ENCODE measurements around the gene GPR68.
"Not testable (repeated sequence)": the region's sequence is repeated elsewhere in the genome, so short reads cannot be mapped to it uniquely, and the experiment has no call there.

GPR68 gene

DNA sequence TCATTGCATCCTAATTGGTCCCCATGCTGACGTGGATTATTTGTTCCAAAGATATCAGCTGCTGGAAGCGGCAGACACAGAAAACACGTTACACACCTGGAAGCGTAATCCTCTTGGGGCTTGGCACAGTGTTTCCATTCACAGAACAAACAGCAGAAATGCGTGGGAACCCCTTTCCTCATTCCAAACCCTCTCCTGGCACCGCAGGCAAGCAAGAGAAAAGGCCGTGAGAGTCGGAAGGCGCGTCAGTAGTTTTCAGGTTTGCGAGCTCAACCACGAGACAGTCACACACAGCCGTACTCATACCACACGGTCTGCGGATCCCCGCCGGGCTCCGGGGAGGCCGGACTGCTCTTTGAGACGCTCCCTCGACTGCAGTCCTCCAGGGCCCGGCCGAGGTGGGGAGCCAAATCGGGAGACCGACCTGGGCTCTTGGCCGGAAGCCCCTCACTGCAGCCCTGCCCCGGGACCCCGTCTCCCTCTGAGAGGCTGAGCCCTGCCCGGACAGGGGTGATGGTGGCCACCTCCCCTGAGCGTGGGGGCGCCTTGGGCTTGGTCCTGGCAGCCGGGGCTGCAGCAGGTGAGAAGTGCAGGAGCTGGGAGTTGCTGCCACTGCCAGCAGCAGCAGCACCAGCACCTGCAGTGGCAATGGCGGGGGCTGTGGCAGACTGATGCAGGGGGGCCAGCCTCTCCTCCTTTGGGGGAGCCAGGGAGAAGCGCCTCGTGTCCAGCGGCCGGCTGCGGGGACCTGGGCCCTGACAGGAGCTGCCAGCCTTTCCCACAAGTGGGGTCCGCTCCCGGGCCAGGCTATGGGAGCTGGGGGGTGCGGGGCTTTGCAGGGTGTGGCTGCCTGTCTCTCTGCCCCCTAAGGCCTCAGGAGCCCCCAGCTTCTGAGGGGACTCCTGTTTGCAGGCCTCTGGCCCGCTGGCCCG is 28.1 kb upstream of the GPR68 start:
- no peak for DNase-seq (ENCODE audit: low read depth)

DNA sequence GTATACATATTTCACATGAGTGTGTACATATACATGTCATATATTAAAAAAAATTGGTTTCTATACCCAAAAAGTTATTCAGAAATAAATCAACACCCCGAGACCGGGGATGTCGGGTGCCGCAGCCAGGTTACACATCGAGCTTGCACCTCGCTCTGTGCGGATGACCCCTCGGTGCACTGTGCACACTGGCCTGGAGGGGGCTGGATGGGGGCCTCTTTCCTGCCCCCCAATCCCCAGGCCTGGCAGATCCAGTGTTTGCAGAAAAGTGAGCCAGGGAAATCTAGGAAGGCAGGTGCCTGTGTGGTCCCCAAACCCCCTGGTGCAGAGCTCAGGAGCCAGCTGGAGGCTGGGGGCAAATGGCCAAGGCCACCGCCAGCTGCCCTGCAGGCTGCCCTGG is 27.1 kb upstream of the GPR68 start:
- DNase-seq (ENCODE audit: low read depth): no peak

DNA sequence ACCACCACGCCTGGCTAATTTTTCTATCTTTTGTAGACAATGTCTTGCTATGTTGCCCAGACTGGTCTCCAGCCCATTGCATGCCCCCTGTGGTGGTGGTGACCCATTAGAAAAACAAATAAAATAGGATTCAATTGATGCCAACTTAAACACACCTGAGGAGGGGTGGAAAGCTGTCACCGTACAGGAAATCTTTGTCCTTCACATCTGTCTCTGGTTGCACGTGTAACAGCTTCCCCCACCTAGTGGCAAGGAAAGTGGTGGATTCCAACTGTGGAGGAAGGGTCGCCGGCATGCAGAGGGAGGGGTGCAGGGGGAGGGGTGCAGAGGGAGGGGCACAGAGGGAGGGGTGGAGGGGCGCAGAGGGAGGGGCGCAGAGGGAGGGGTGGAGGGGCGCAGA is 26.1 kb upstream of the GPR68 start:
- DNase-seq (ENCODE audit: low read depth): no peak

DNA sequence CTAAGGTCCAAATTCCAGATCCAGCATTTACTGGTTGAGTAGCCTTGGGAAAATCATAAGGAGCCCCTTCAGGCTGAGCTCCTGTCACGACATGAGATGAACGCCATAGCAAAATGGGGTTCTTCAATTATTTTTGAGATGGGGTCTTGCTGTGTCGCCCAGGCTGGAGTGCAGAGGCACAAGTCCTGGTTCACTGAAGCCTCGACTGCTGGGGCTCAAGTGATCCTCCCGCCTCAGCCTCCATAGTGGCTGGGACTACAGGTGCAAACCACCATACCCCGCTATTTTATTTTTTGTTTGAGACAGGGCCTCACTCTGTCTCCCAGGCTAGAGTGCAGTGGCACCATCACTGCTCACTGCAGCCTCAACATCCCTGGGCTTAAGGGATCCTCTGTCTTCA is 25.7 kb upstream of the GPR68 start:
- no peak for DNase-seq (ENCODE audit: low read depth)

DNA sequence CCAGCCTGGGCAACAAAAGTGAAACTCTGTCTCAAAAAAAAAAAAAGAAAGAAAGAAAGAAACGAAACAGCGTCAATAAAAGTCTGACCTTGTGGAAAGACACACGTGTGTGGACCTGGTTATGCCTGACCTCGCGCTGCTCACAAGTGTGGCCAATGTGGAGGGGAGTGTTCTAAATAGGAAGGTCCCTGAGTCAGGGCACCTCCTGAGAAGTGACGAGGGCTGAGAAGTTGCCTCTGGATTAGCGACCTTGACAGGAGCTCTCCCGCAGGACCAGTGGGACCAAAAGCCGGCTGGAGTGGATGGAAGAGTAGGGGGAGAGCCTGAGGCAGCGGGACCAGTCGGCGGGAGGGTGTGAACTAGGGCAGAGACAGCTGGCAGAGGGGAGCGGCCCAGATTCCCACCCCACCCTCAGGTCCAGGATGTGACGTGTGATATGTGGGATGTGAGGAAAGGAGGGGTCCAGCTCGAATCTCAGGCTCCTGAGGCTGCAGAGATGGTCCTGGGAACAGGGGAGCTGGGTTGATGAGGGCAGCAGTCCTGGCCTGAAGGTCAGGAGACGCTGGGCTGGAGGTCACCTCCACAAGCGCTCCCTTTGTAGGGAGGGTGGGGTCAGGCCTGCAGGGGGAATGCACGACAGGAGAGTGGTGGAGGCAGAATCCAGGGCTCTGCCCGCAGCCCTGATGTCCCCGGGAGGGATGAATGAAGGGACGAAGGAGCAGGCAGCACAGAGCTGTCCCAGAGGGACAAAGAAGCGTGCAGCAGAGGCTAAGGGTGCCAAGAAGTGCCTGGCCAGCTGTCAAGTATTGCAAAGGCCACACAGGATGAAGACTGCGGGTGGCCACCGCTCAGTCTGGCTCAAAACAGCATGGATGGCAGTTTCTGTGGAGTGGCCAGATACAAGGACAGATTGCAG is 24.8 kb upstream of the GPR68 start:
- no peak for DNase-seq (ENCODE audit: low read depth)

DNA sequence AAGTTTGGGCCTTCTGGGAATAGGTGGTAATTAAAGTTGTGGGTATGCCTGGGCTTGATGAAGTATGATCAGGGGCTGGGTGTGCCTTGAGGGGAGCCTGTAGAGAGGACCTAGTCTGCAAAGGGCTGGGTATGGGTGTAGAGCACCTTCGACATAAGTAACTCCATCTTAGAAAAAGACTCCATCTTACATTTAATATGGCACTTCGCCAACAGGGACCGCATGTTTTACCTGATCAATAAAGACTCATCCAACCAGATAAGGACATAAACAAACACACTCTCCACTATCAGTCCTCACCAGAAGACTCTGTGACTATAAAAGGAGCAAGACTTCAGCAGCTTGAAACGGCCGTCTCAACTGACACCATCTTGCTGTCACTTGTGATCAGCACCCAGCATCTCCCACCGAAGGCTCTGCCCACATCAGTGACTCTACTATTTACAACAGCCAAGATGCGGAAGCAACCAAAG is 23.5 kb upstream of the GPR68 start:
- DNase-seq (ENCODE audit: low read depth): no peak

DNA sequence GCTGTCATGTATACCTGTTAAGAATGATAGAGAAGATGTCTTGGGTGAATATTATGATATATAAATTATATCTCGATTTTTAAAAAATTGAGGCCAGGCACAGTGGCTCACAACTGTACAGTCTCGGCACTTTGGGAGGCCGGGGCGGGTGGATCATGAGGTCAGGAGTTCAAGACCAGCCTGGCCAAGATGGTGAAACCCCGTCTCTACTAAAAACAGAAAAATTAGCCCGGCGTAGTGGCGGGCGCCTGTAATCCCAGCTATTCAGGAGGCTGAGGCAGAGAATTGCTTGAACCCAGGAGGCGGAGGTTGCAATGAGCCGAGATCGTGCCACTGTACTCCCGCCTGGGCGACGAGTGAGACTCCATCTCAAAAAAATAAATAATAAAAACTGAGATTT is 21.8 kb upstream of the GPR68 start:
- DNase-seq (ENCODE audit: low read depth): not testable (repeated sequence)

DNA sequence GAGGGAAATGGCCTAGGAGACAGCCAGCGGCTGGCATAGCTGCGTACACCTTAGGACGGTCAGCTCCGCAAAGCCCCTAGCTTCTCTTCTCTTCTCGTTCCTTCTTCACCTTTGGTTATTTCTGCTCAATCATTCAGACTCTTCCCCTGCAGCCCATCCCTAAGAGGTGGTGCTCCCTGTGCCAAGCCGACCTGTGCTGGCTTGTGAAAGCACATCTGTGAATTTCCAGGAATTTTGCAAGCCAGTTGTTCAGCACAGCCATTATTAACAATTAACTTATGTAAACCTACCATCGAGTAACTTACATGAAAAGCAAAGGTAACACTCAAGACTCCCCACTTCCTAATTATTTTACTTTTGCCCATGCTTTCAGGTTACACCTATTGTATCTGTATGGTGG is 20.9 kb upstream of the GPR68 start:
- no peak for DNase-seq (ENCODE audit: low read depth)

DNA sequence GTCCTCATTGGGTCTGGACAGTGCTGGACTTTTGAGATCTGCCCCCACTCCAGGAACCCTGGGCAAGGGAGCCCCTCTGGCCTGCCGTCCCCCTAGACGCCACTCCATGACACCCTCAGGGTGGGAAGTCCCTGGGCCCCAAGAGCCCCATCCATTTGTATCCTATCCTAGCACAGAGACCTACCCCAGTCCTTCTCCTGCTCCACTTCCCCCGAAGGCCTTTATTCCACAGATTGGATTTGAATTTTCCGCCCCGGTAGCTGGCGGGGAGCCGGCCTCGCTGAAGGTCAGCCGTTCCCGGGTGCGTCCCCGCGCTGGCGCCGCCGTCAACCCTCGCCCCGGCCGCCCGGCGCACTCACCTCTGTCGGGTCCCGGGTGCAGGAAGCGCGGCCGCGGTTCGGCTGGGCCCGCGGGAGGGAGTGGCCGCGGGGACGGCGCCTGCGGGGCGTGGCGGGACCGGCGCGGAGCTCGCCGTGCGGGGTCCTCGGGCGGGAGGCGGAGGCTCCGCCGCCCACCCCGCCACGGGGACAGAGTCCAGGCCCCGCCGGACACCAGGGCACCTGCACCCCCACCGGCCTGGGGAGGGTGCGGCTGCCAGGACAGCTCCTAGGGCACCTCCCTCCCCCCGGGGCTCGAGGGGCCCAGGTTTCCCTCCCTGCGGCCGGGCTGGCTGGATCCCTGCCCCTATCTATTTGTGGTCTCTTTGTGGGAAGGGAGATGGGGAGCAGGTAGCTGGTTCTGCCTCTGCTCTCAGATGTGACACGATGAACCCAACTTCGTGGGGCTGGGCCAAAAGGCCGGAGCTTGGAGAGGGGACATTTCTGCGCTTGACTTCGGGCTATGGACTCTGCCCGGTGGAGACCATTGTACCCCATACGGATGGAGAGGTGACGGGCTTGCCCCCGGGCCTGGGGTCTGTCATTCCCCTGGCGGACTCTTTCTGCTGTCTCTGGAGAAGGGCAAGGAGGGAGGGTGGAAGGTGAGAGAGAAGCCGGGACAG is 19.9 kb upstream of the GPR68 start:
- no peak for DNase-seq (ENCODE audit: low read depth)

DNA sequence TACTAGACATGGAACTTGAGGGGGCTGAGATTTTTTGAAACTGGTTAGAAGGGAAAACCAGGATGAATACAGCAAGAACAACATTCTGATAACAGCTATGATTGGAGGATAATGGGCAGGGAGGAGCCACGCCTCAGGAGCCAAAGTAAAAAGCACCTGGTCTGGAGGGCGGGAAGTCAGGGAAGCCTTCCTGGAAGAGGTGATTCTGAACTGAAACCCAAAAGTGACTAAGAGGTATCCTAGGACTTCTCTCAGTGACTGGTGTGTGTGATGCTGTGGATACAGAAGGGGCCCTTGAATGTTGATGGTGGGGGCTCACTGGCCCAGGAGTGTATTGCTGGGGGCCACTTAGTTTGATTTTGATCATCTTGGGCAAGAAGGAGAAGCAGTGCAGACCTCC is 18.8 kb upstream of the GPR68 start:
- DNase-seq (ENCODE audit: low read depth): no peak

DNA sequence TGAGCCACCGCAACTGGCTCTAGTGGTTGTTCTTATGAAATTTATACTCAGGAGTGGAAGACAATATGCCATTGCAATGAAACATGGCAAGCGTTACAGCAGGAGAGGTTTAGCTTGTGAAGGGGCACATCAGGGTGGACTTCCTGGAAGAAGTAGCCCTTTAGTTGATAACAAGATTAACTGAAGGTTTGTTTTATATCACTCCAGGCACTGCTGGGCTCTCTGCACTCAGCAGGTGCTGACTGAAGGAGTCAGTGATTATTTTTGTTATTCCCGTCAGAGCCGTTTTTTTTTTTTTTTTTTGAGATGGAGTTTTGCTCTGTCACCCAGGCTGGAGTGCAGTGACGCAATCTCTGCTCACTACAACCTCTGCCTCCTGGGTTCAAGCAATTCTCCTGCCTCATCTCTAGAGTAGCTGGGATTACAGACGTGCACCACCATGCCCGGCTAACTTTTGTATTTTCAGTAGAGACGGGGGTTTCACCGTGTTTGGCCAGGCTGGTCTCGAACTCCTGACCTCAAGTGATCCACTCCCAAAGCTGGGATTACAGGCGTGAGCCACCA is 17.6 kb upstream of the GPR68 start:
- no peak for DNase-seq (ENCODE audit: low read depth)

DNA sequence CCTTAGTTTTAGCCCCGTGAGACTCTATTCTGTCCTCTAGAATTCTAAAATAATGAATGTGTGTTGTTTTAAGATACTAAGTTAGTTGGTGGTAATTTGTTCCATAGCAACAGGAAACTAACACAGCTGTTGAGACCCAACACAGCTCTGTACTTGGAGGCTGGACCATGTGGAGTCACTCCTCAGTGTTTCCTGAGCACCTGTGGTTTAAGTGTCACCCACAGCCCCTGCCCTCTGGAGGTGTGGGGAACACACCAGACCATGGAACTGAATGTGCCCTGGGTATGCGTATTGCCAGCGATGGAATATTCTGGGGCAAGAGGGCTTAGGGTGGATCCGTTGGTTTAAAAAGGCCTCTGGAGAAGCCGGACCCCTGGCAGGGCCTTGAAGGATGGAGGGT is 16.6 kb upstream of the GPR68 start:
- DNase-seq (ENCODE audit: low read depth): no peak

DNA sequence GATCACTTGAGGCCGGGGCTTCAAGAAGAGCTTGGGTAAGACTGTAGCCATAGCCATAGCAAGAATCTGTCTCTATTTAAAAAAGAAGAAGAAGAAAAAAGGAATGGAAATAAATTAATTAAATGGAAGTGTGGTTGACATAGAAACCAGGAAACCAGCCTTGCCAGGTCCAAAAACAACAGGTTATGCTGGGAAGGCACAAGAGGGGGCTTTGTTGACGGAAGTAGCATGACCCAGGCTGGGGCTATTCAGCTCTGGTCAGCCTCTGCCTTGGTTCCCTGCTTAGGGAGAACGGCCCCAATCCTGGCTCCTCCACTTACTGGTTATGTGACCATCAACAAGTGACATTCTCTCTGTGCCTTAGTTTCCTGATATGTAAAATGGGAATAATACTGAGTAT is 14.4 kb upstream of the GPR68 start:
- no peak for DNase-seq (ENCODE audit: low read depth)

DNA sequence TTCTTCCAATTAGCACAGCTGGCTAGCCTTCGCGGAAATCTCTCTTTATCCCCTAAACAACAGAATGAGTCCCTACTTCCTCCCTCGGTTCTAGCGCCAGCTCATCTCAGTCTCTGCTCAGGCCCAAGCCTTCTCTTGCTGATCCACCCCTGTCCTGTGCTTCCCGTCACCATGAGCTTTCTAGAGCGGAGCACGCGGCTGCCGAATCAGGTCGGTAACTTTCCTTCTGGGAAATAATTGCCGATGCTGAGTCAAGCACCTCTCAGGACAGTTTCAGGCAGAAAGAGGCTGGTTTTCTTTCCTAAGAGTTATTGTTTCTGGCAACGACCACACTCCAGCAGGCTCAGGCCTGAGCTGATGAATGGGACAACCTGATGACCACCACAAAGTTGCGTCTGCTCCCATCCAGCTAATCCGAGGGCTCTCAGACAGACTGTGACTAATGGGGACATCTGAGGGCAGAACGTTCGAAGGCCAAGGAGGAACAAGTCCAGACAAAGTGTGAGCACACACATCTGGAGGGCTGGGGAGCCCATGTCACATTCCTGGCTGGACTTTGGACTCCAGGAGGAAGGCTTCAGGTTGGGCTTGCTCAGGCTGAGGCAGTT is 13.6 kb upstream of the GPR68 start:
- peak; percentile 48 for DNase-seq (ENCODE audit: low read depth)

DNA sequence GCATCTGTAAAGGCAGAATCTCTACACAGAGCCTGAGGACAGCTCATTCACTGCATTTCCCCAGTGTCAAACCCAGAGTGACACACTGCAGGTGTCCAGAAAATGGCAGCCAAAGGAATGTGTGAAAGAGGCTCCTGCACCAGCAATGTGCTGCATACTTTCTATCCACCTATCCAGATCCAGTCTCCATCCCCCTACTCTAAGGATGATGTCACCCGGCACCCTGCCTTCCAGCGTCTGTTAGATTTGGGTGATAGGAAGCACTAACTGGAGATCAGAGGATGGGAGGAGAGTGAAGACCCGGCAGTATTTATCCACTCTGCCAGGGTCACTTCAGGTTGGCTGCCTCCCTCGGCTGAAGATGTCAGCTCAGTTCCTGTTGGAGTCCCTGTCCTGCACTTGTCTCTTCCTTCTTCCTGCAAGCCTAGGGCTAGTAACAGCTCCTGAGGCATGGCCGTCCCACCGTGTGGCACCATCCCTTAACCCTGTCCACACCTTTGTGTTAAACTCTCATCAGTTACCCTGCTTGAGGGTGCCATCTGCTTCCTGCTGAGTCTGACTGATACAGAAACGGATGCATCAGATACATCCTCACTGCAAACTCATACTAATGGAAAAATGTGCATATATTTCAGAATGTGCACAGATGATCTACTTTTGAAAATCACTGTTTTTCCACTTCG is 13.0 kb upstream of the GPR68 start:
- DNase-seq (ENCODE audit: low read depth): no peak

DNA sequence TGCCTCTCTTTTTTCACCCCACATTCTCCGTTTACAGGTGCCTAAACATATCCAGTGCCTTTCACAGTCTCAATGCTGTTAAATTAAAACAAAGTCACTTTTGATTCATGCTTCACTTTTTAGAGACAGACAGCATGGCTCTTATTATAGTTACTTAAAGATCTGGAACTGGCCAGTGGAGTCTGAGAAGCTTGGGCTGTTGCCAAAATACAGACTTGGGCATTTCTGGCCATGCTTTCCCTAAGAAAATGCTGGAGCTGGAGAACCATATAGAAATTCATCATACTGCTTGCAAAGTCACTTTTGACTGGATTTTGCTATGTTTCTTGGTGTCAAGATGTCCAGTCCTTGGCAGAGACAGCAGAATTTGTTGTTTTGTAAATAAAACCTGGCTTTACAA is 12.2 kb upstream of the GPR68 start:
- DNase-seq (ENCODE audit: low read depth): no peak

DNA sequence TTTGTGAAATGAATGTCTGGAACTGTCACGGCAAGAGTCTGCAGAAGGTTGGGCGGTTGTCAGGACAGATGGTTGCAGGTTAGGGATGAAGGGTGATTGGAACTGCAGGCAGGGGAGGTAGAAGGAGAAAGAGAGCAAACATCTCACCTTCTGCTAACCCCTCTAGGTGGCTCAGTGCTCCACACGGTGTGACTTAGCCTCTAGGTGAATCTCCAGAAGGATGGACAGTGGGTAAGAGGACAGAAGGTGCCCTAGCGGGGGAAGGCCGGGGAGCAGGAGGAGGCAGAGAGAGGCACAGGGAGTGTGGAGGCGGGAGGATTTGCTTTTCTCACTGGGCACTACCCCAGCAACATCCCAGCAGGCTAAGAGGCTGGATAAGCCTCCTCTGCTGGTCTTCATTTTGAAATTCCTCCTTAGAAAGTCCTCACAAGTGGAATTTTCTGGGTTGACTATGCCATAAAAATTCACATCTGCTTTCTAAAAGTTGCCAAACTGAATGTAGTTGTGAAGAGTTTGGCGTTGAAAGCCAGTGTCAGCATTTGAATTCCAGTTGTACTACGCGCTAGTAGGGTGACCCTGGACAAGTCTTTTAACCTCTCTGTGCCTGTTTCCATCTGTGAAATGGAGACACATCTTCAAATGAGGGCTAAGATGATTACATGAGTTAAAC is 10.7 kb upstream of the GPR68 start:
- DNase-seq (ENCODE audit: low read depth): no peak

DNA sequence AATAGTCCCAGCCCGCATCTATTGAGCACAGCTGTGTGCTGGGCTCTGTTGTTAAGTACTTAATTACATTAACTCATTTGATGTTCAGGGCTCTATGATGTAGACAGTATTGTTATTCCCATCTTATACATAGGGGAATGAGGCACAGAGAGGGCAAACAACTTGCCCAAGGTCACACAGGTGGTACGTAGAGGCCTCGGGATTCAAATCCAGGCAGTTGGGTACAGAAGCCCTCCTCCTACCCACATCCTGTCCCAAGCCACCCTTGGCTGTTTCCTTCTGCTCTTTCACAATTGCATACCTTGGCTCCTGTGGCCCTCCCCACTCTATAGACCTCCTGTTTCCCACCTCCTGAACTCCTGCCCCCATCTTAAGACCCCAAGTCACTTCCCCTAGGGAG is 10.0 kb upstream of the GPR68 start:
- DNase-seq (ENCODE audit: low read depth): no peak

DNA sequence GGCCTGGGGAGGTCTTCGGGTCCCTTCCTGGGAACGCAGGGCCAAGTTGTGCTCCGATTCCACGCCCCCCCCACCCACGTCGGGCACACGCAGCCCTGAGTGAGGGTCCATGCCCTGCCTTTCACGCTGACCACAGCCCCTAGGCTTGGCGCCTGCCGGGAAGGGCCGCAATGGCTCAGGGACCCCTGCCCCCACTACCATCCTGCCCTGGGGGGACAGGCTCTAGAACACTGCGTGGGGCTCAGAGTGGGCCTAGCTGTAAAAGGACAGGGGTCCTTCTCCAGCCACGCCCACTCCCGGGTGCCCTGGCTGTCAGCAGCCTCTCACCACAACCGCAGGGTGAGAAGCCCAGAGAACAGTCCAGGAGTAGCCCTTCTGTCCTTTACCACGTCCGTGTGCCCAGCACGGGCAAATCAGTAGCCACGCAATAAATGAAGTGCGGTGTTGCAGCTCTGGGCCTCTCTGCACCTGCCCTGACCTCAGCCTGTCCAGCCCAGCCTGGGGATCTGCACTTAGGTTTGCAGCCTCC is 9.4 kb upstream of the GPR68 start:
- DNase-seq (ENCODE audit: low read depth): no peak

All from iris pigment epithelial cell (primary cell).